PC-3 (cell line): Measurements from ENCODE around the gene ASXL1. TPM values are rescaled to one million over a fixed set of nuclear protein-coding genes. Genes with fewer than 3 reads are reported as not detected.
A peak's percentile ranks its signal among the peaks of the same experiment; 100 is the strongest.

Experiments
- ATAC-seq: fragments of 200-7000 bp; cut with Tn5 transposase; 2 replicates; pipeline ENCODE4 v1.9.1; 2020; ENCODE audit warnings: mild to moderate bottlenecking, moderate library complexity
- BruUV-seq: library from RNA; stranded (reverse); fragments of 400-500 nt; replicated peaks from 2 replicates; lab custom pipeline; 2021; lab: Mats Ljungman, UMichigan
- CTCF ChIA-PET: fragments of 300-600 bp; sonication (Branson Sonifier 250); formaldehyde crosslinking; loops from one replicate; lab custom pipeline; 2022; ENCODE audit warnings: antibody characterized with exemption; lab: Charles Lee
- POLR2A ChIA-PET: fragments of 300-600 bp; sonication (Branson Sonifier 250); formaldehyde crosslinking; loops from one replicate; lab custom pipeline; 2022; ENCODE audit warnings: antibody characterized with exemption; ENCODE audit not compliant: unreplicated experiment; lab: Charles Lee
- DNase-seq: peaks from one replicate; pipeline ENCODE4 v3.0.0-alpha.2; 2015
- H2AFZ ChIP-seq: fragments of 300-600 bp; sonication (generic); 2 replicates; pipeline ENCODE4 v1.6.0; 2016; ENCODE audit warnings: antibody characterized with exemption, low read length
- H3F3A ChIP-seq: fragments of 300-600 bp; sonication (generic); one replicate; pipeline ENCODE4 v1.6.0; 2017; ENCODE audit warnings: antibody characterized with exemption, low read length, control low read depth, mild to moderate bottlenecking; ENCODE audit not compliant: unreplicated experiment
- H3K27ac ChIP-seq: fragments of 300-600 bp; sonication (generic); 2 replicates; pipeline ENCODE4 v1.5.1; 2016; ENCODE audit warnings: mild to moderate bottlenecking, low read length
- H3K27me3 ChIP-seq: fragments of 300-600 bp; sonication (generic); 2 replicates; pipeline ENCODE4 v1.6.1; 2016; ENCODE audit warnings: low read length, mixed read lengths
- H3K36me3 ChIP-seq: fragments of 300-600 bp; sonication (generic); 2 replicates; pipeline ENCODE4 v1.6.1; 2016; ENCODE audit warnings: low read depth, mixed run types, low read length, mixed read lengths
- H3K4me1 ChIP-seq: fragments of 300-600 bp; sonication (generic); 2 replicates; pipeline ENCODE4 v1.5.1; 2016; ENCODE audit warnings: low read length; ENCODE audit not compliant: insufficient read depth
- H3K4me2 ChIP-seq: fragments of 300-600 bp; sonication (generic); 2 replicates; pipeline ENCODE4 v1.6.0; 2016; ENCODE audit warnings: low read length
- H3K4me3 ChIP-seq: fragments of 300-600 bp; sonication (generic); 2 replicates; pipeline ENCODE4 v1.5.1; 2016; ENCODE audit warnings: mild to moderate bottlenecking, low read length, mixed read lengths
- H3K79me2 ChIP-seq: fragments of 300-600 bp; sonication (generic); 2 replicates; pipeline ENCODE4 v1.6.1; 2017; ENCODE audit warnings: low read length, mixed read lengths
- H3K9ac ChIP-seq: fragments of 300-600 bp; sonication (generic); 2 replicates; pipeline ENCODE4 v1.6.0; 2016; ENCODE audit warnings: mild to moderate bottlenecking, low read length
- H3K9me2 ChIP-seq: fragments of 300-600 bp; sonication (generic); replicated peaks from 2 replicates; pipeline ENCODE4 v1.6.1; 2016; ENCODE audit warnings: mixed run types, low read length, mixed read lengths
- H3K9me3 ChIP-seq: fragments of 300-600 bp; sonication (generic); 2 replicates; pipeline ENCODE4 v1.6.1; 2016; ENCODE audit warnings: low read length, mixed read lengths
- H4K20me1 ChIP-seq: fragments of 300-600 bp; sonication (generic); 2 replicates; pipeline ENCODE4 v1.6.1; 2016; ENCODE audit warnings: low read length, mixed read lengths
- CTCF ChIP-seq: fragments of 300-600 bp; sonication (generic); conservative IDR thresholded peaks from 2 replicates; pipeline ENCODE4 v1.5.1; 2017; ENCODE audit warnings: antibody characterized with exemption, low read depth, mild to moderate bottlenecking, low read length
- EZH2 ChIP-seq: fragments of 300-600 bp; sonication (generic); IDR thresholded peaks from one replicate; pipeline ENCODE4 v1.6.1; 2017; ENCODE audit warnings: antibody characterized with exemption, mild to moderate bottlenecking, low read length; ENCODE audit not compliant: unreplicated experiment
- EZH2phosphoT487 ChIP-seq: fragments of 300-600 bp; sonication (generic); IDR thresholded peaks from 2 replicates; pipeline ENCODE4 v1.6.1; 2018; ENCODE audit warnings: mild to moderate bottlenecking, antibody characterized with exemption, low read length, borderline replicate concordance
- intact Hi-C: fragments of 100-400 bp; cut with micrococcal nuclease; formaldehyde crosslinking; loops from 2 replicates; pipeline ENCODE4 v1.9.0; 2023
- total RNA-seq: library from RNA; depleted of rRNA; stranded (reverse); fragments of >200 nt; gene quantifications from 2 replicates; pipeline ENCODE4 v1.2.3, GENCODE V29; 2014

The ASXL1 gene
- total RNA-seq, 1 experiment from 2014 or later = 42.8 TPM

DNA sequence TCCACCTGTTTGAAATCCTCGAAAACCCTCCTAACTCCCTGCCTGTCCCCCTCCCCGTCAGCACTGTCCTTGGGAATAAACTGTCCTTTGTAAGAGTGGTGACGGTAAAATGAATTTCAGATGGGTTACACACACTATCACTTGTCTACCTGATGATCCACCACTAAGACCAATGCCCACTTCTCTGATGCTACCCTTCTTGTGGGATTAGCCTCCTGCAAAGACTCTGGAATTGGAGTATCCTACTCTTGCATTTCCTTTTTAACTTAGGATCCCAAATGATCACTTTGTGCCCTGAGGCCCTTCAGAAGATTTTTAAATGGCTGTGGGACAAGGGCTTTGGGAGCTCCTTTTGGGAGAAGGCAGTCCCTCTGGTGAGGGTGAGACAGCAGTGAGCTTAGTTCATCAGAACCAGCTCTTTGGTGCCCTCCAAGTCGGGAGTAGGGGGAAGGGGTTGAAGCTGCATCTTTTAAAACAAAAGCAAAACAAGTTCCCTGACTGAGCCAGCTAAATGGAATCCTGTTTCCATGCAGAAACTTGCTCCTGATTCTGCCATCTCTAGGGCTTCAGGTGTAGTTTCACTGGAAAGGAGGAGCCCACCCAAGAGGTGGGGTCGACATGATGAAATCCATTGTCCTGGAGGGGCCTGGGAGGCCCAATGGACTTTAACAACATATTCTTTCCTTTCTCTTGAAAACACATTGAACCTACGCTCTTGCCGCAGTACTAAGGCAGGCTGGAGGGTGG is 86.5 kb downstream of the ASXL1 start:
- H3K9me2 ChIP-seq = no peaks in the 10 kb centered on the region
- H4K20me1 ChIP-seq = no peaks in the 10 kb centered on the region
- no peaks in the 10 kb centered on the region for H3K27me3 ChIP-seq
- TSS peak; percentile 18 for BruUV-seq
- H3K4me3 ChIP-seq = no peak overlapping the region
- H3K36me3 ChIP-seq = peaks cover 7% of the 10 kb centered on the region; the same call in 1 of the 2 replicates
- DNase-seq (no peak), ATAC-seq (no peak)
- H3F3A ChIP-seq = no peaks in the 10 kb centered on the region
- ChIA-PET CTCF (no interaction called here), POLR2A (no interaction called here)
- H3K27ac ChIP-seq = no peak overlapping the region
- TF ChIP-seq EZH2 = no peak
- no peak for TF ChIP-seq CTCF
- TF ChIP-seq EZH2phosphoT487 = no peak
- no peaks in the 10 kb centered on the region for H3K4me1 ChIP-seq
- no peaks in the 10 kb centered on the region for H3K79me2 ChIP-seq
- no peak overlapping the region for H3K9ac ChIP-seq
- intact Hi-C loops = loop anchor here (10.0 kb wide), 1 partner anchor 110 kb away; no protein-coding TSS in a partner anchor
- H2AFZ ChIP-seq = no peak overlapping the region
- no peaks in the 10 kb centered on the region for H3K9me3 ChIP-seq
- H3K4me2 ChIP-seq = no peak overlapping the region

DNA sequence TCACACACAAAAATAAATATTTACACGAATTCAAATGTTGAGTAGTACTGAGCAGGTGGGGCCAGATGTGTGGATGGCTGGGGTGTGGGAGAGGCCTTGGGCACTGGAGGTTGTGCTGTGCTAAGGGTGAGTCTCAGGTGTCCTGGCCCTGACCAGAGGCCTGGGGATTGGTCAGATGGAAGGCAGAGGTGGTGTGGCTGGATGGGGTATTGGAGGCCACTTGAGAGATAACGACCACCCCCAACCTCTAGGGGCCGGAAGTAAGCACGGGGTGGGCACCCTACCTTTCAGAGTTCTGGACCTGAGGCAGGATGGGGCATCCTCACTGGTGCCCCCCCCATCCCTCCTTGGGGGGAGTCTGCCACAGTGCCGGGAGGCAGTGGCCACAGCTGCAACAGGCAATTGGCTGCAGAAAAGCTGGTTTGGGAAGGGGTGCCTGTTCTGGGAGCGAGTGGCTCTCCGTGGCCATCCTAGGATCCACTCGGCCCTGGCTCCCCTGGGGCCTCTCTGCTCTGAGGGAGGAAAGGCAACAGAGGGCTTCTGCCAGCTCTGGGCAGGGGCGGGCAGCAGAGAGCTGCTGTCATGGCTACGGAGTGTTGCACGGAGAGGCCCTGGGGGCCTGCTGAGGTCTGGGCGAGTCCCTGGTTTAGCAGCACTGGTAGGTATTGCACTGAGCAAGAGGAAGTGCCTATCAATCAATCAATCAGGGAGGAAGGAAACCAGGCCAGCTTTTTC is 87.6 kb downstream of the ASXL1 start:
- peaks cover 4% of the 10 kb centered on the region; the same call in 1 of the 2 replicates for H3K36me3 ChIP-seq
- no peaks in the 10 kb centered on the region for H3K9me2 ChIP-seq
- no peaks in the 10 kb centered on the region for H4K20me1 ChIP-seq
- H3K27me3 ChIP-seq = no peaks in the 10 kb centered on the region
- H3K9ac ChIP-seq = no peak overlapping the region
- ChIA-PET CTCF (no interaction called here), POLR2A (no interaction called here)
- DNase-seq (no peak), ATAC-seq (peak; percentile 56)
- H3K4me2 ChIP-seq = no peak overlapping the region
- intact Hi-C loops = loop anchor here (10.0 kb wide), 1 partner anchor 111 kb away; no protein-coding TSS in a partner anchor
- no peaks in the 10 kb centered on the region for H3K9me3 ChIP-seq
- H3K27ac ChIP-seq = no peak overlapping the region
- H3K4me3 ChIP-seq = no peak overlapping the region
- TF ChIP-seq EZH2phosphoT487 = no peak
- no peak for TF ChIP-seq CTCF
- TF ChIP-seq EZH2 = no peak
- H3K4me1 ChIP-seq = no peaks in the 10 kb centered on the region
- BruUV-seq = no TSS peak
- H3K79me2 ChIP-seq = no peaks in the 10 kb centered on the region
- no peak overlapping the region for H2AFZ ChIP-seq
- no peaks in the 10 kb centered on the region for H3F3A ChIP-seq
